B cell (primary cell): Measurements from ENCODE around the gene NUP160.

Experiments
- EZH2 ChIP-seq: IDR thresholded peaks from 2 replicates; pipeline ENCODE4 v1.6.1; 2012; ENCODE audit warnings: borderline replicate concordance, low read depth, mild to moderate bottlenecking, moderate library complexity, low read length; ENCODE audit not compliant: insufficient read depth, poor library complexity, severe bottlenecking
- TF ChIP-seq, protein P1 (sequence below): fragments of 200-600 bp; IDR thresholded peaks from one replicate; pipeline ENCODE4 v1.8.0; 2022; ENCODE audit warnings: antibody characterized with exemption, mild to moderate bottlenecking

- TF ChIP-seq, protein P1, sequence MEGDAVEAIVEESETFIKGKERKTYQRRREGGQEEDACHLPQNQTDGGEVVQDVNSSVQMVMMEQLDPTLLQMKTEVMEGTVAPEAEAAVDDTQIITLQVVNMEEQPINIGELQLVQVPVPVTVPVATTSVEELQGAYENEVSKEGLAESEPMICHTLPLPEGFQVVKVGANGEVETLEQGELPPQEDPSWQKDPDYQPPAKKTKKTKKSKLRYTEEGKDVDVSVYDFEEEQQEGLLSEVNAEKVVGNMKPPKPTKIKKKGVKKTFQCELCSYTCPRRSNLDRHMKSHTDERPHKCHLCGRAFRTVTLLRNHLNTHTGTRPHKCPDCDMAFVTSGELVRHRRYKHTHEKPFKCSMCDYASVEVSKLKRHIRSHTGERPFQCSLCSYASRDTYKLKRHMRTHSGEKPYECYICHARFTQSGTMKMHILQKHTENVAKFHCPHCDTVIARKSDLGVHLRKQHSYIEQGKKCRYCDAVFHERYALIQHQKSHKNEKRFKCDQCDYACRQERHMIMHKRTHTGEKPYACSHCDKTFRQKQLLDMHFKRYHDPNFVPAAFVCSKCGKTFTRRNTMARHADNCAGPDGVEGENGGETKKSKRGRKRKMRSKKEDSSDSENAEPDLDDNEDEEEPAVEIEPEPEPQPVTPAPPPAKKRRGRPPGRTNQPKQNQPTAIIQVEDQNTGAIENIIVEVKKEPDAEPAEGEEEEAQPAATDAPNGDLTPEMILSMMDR = no peak
- TF ChIP-seq EZH2 = no peak
These were observed 21.6 kb upstream of the NUP160 start for GRCh38 chr11:47869544-47870393.
